HCT116 (cell line): Measurements from ENCODE around the gene MMP24.

Experiments used
- ZNF274 ChIP-seq: fragments of 200-500 bp; sonication (Bioruptor generic); IDR thresholded peaks from 2 replicates; pipeline ENCODE4 v1.6.1; 2014; ENCODE audit warnings: mild to moderate bottlenecking, low read depth, low read length, inconsistent platforms
- TF ChIP-seq, protein P1 (sequence below), 3 experiments: fragments of 200-600 bp in 1 of 3; sonication (generic) in 1 of 3; IDR thresholded peaks in 2 of 3; conservative IDR thresholded peaks in 1 of 3; 2 replicates each; pipeline ENCODE4 v1.5.1; 2012 to 2017; ENCODE audit warnings: low read depth in 2 of 3, low read length in 2 of 3, antibody characterized with exemption in 1 of 3, borderline replicate concordance in 1 of 3, control low read depth in 1 of 3, mild to moderate bottlenecking in 1 of 3, mixed read lengths in 1 of 3, mixed run types in 1 of 3, moderate library complexity in 1 of 3; ENCODE audit not compliant: insufficient read depth in 1 of 3
- TF ChIP-seq, protein P2 (sequence below): IDR thresholded peaks from 2 replicates; pipeline ENCODE4 v1.6.1; 2012; ENCODE audit warnings: low read depth

DNA sequence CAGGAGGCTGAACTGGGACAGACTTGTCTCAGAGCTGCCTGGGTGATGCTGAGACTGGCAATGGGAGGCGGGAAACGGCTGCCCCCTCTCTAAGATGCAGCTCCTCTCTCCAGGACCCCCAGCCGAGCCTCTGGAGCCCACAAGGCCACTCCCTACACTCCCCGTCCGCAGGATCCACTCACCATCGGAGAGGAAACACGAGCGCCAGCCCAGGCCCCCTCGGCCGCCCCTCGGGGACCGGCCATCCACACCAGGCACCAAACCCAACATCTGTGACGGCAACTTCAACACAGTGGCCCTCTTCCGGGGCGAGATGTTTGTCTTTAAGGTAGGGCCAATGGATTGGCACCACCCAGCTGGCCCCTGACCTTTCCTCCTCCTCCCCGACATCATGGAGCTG, 40.6 kb downstream of the MMP24 start:
- no peak for TF ChIP-seq ZNF274
- TF ChIP-seq, protein P1, sequence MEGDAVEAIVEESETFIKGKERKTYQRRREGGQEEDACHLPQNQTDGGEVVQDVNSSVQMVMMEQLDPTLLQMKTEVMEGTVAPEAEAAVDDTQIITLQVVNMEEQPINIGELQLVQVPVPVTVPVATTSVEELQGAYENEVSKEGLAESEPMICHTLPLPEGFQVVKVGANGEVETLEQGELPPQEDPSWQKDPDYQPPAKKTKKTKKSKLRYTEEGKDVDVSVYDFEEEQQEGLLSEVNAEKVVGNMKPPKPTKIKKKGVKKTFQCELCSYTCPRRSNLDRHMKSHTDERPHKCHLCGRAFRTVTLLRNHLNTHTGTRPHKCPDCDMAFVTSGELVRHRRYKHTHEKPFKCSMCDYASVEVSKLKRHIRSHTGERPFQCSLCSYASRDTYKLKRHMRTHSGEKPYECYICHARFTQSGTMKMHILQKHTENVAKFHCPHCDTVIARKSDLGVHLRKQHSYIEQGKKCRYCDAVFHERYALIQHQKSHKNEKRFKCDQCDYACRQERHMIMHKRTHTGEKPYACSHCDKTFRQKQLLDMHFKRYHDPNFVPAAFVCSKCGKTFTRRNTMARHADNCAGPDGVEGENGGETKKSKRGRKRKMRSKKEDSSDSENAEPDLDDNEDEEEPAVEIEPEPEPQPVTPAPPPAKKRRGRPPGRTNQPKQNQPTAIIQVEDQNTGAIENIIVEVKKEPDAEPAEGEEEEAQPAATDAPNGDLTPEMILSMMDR (IDR thresholded peaks at IDR 0.05 in 2 of 3, conservative IDR thresholded peaks at IDR 0.05 in 1 of 3; ENCODE audit: borderline replicate concordance in 1 of 3, insufficient read depth in 1 of 3, low read depth in 2 of 3, low read length in 2 of 3): no peak
- TF ChIP-seq, protein P2, sequence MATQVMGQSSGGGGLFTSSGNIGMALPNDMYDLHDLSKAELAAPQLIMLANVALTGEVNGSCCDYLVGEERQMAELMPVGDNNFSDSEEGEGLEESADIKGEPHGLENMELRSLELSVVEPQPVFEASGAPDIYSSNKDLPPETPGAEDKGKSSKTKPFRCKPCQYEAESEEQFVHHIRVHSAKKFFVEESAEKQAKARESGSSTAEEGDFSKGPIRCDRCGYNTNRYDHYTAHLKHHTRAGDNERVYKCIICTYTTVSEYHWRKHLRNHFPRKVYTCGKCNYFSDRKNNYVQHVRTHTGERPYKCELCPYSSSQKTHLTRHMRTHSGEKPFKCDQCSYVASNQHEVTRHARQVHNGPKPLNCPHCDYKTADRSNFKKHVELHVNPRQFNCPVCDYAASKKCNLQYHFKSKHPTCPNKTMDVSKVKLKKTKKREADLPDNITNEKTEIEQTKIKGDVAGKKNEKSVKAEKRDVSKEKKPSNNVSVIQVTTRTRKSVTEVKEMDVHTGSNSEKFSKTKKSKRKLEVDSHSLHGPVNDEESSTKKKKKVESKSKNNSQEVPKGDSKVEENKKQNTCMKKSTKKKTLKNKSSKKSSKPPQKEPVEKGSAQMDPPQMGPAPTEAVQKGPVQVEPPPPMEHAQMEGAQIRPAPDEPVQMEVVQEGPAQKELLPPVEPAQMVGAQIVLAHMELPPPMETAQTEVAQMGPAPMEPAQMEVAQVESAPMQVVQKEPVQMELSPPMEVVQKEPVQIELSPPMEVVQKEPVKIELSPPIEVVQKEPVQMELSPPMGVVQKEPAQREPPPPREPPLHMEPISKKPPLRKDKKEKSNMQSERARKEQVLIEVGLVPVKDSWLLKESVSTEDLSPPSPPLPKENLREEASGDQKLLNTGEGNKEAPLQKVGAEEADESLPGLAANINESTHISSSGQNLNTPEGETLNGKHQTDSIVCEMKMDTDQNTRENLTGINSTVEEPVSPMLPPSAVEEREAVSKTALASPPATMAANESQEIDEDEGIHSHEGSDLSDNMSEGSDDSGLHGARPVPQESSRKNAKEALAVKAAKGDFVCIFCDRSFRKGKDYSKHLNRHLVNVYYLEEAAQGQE: no peak
